Vagina (tissue), 2 donors: ENCODE measurements around the gene UPK2.

Source experiments
- POLR2A ChIP-seq, 2 donors: fragments of 450-650 bp; IDR thresholded peaks; one replicate each; pipeline ENCODE4 v1.6.1; 2017; ENCODE audit warnings: antibody characterized with exemption in 2 of 2, mild to moderate bottlenecking in 2 of 2, moderate library complexity in 2 of 2
- POLR2AphosphoS5 ChIP-seq, 2 donors: sonication (generic); formaldehyde crosslinking; IDR thresholded peaks; one replicate each; pipeline ENCODE4 v1.9.0; 2017; ENCODE audit warnings: antibody characterized with exemption in 2 of 2, mild to moderate bottlenecking in 2 of 2, low read depth in 1 of 2; ENCODE audit not compliant: insufficient read depth in 1 of 2
- TF ChIP-seq, protein P1 (sequence below), 3 experiments: fragments of 450-650 bp in 2 of 3; fragments of 200-600 bp in 1 of 3; sonication (generic) in 1 of 3; IDR thresholded peaks; one replicate each; pipeline ENCODE4 v1.5.1; 2017 to 2019; ENCODE audit warnings: antibody characterized with exemption in 3 of 3, mild to moderate bottlenecking in 2 of 3, moderate library complexity in 2 of 3

DNA sequence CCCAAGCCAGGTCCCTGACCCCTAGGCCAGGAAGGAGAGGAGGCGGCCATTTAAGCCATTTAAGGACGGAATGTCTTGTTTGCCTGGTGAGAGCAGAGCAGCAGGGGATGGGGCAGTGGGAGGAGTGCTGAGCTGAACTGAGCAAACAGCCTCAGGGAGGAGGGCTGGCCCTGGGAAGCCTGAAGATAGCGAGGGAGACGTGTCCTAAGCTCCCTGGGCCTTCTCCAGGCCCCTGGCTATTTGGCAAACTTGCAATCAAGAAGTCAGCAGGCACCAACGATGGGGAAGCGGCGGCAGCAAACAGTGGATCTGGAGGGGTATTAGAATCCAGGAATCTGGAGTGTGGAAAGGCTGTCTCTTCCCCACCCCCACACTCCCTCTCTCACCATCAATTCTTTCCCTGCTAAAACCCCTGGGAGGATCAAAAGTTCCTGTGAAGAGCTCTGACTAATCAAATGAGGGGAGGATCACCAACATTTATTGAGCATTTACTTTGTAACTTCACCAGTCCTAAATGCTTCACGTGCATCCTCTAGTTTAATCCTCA is 39.2 kb upstream of the UPK2 start:
- TF ChIP-seq POLR2A (IDR thresholded peaks at IDR 0.05), result no peak
- TF ChIP-seq, protein P1, sequence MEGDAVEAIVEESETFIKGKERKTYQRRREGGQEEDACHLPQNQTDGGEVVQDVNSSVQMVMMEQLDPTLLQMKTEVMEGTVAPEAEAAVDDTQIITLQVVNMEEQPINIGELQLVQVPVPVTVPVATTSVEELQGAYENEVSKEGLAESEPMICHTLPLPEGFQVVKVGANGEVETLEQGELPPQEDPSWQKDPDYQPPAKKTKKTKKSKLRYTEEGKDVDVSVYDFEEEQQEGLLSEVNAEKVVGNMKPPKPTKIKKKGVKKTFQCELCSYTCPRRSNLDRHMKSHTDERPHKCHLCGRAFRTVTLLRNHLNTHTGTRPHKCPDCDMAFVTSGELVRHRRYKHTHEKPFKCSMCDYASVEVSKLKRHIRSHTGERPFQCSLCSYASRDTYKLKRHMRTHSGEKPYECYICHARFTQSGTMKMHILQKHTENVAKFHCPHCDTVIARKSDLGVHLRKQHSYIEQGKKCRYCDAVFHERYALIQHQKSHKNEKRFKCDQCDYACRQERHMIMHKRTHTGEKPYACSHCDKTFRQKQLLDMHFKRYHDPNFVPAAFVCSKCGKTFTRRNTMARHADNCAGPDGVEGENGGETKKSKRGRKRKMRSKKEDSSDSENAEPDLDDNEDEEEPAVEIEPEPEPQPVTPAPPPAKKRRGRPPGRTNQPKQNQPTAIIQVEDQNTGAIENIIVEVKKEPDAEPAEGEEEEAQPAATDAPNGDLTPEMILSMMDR (IDR thresholded peaks at IDR 0.05), result no peak
- TF ChIP-seq POLR2AphosphoS5 (IDR thresholded peaks at IDR 0.05; ENCODE audit: insufficient read depth in 1 of 2, low read depth in 1 of 2), result peak in 1 of 2 donors; percentile 52
